Breast epithelium (tissue), 3 donors: ENCODE results near the gene TFF3.

Experiments used
- CTCF ChIP-seq, 3 donors: fragments of 450-650 bp; IDR thresholded peaks; one replicate each; pipeline ENCODE4 v1.5.1; 2016 to 2017; ENCODE audit warnings: antibody characterized with exemption in 3 of 3, mild to moderate bottlenecking in 3 of 3, moderate library complexity in 3 of 3
- POLR2A ChIP-seq: fragments of 450-650 bp; IDR thresholded peaks from one replicate; pipeline ENCODE4 v1.6.1; 2016; ENCODE audit warnings: antibody characterized with exemption, mild to moderate bottlenecking, moderate library complexity
- POLR2AphosphoS5 ChIP-seq, 3 donors: sonication (generic); formaldehyde crosslinking; IDR thresholded peaks; one replicate each; pipeline ENCODE4 v1.6.1; 2017; ENCODE audit warnings: antibody characterized with exemption in 3 of 3

DNA sequence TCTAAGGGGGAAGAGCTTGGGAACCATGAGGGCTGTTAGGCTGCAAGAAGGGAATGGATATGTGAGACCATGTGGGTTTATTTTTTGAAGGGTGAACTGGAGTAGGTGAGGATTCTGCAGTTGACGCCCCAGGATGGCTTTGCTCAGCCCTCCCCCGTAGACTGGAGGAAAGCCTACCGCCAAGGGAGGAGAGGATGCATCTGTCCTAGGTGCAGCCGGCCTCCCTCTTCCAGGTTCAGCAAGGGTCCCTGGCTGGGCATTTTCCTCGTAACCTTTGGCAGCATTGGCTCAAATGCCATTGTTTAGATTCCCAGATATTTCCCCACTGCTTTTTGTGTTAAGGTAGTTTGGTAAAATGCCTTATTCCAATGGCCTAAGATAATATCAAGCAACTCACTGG, 16.6 kb downstream of the TFF3 start:
- TF ChIP-seq CTCF (IDR thresholded peaks at IDR 0.05) (no peak), POLR2A (no peak), POLR2AphosphoS5 (IDR thresholded peaks at IDR 0.05) (no peak)
